ENCODE data around the gene ZNF180.
"Not testable (repeated sequence)": the region's sequence is repeated elsewhere in the genome, so short reads cannot be mapped to it uniquely, and the experiment has no call there.

The ZNF180 gene

GRCh38 chr19:44498988-44499387, 1.3 kb downstream of the ZNF180 start:
- H3K36me3 ChIP-seq (ENCODE audit: control insufficient read depth, insufficient read depth, low read length), result peaks cover 11% of the 10 kb centered on the region
- peak overlapping the region; percentile 89 for H3K4me3 ChIP-seq (replicated peaks; ENCODE audit: low read depth, low read length)
- no peak for DNase-seq (ENCODE audit: extremely low read depth, insufficient read length)
- H3K27me3 ChIP-seq (replicated peaks; ENCODE audit: control insufficient read depth, insufficient read depth, low read length), result no peaks in the 10 kb centered on the region
- TF ChIP-seq CTCF (IDR thresholded peaks at IDR 0.05; ENCODE audit: insufficient read depth, low read length, poor library complexity, severe bottlenecking), result no peak

- no peak for TF ChIP-seq CTCF (IDR thresholded peaks at IDR 0.05; ENCODE audit: insufficient read depth, low read length, poor library complexity, severe bottlenecking)
- Histone ChIP-seq H3K4me3 (replicated peaks; ENCODE audit: low read depth, low read length) (no peak overlapping the region), H3K27me3 (replicated peaks; ENCODE audit: control insufficient read depth, insufficient read depth, low read length) (no peaks in the 10 kb centered on the region), H3K36me3 (ENCODE audit: control insufficient read depth, insufficient read depth, low read length) (peaks cover 21% of the 10 kb centered on the region)
- no peak for DNase-seq (ENCODE audit: extremely low read depth, insufficient read length)
These were observed 3.6 kb downstream of the ZNF180 start for GRCh38 chr19:44496711-44497110.

- Histone ChIP-seq H3K4me3 (replicated peaks; ENCODE audit: low read depth, low read length) (no peak overlapping the region), H3K36me3 (ENCODE audit: control insufficient read depth, insufficient read depth, low read length) (peaks cover 7% of the 10 kb centered on the region), H3K27me3 (replicated peaks; ENCODE audit: control insufficient read depth, insufficient read depth, low read length) (no peaks in the 10 kb centered on the region)
- DNase-seq (ENCODE audit: extremely low read depth, insufficient read length), result no peak
- no peak for TF ChIP-seq CTCF (IDR thresholded peaks at IDR 0.05; ENCODE audit: insufficient read depth, low read length, poor library complexity, severe bottlenecking)
These were observed 23.5 kb downstream of the ZNF180 start for GRCh38 chr19:44476559-44477408.

GRCh38 chr19:44468730-44469129, 31.6 kb downstream of the ZNF180 start:
- not testable (repeated sequence) for H3K4me3 ChIP-seq (replicated peaks; ENCODE audit: low read depth, low read length); H3K36me3 ChIP-seq (ENCODE audit: control insufficient read depth, insufficient read depth, low read length); H3K27me3 ChIP-seq (replicated peaks; ENCODE audit: control insufficient read depth, insufficient read depth, low read length); DNase-seq (ENCODE audit: extremely low read depth, insufficient read length)

- not testable (repeated sequence) for H3K27me3 ChIP-seq (replicated peaks; ENCODE audit: control insufficient read depth, insufficient read depth, low read length); H3K36me3 ChIP-seq (ENCODE audit: control insufficient read depth, insufficient read depth, low read length); H3K4me3 ChIP-seq (replicated peaks; ENCODE audit: low read depth, low read length); DNase-seq (ENCODE audit: extremely low read depth, insufficient read length)
These were observed 37.6 kb downstream of the ZNF180 start for GRCh38 chr19:44462600-44463286.

- not testable (repeated sequence) for H3K36me3 ChIP-seq (ENCODE audit: control insufficient read depth, insufficient read depth, low read length); H3K4me3 ChIP-seq (replicated peaks; ENCODE audit: low read depth, low read length); H3K27me3 ChIP-seq (replicated peaks; ENCODE audit: control insufficient read depth, insufficient read depth, low read length); DNase-seq (ENCODE audit: extremely low read depth, insufficient read length)
These were observed 44.3 kb downstream of the ZNF180 start for GRCh38 chr19:44456016-44456415.

GRCh38 chr19:44455100-44455499, 45.2 kb downstream of the ZNF180 start:
- DNase-seq (ENCODE audit: extremely low read depth, insufficient read length), result no peak
- no peaks in the 10 kb centered on the region for H3K27me3 ChIP-seq (replicated peaks; ENCODE audit: control insufficient read depth, insufficient read depth, low read length)
- no peak for TF ChIP-seq CTCF (IDR thresholded peaks at IDR 0.05; ENCODE audit: insufficient read depth, low read length, poor library complexity, severe bottlenecking)
- H3K36me3 ChIP-seq (ENCODE audit: control insufficient read depth, insufficient read depth, low read length), result no peaks in the 10 kb centered on the region
- H3K4me3 ChIP-seq (replicated peaks; ENCODE audit: low read depth, low read length), result no peak overlapping the region

Data from GM06990 (cell line).